Measurements from ENCODE around the gene AMER3. TPM values are rescaled to one million over a fixed set of nuclear protein-coding genes. Genes with fewer than 3 reads are reported as not detected.
"Not testable (repeated sequence)": the region's sequence is repeated elsewhere in the genome, so short reads cannot be mapped to it uniquely, and the experiment has no call there.

AMER3 gene
- total and polyA plus RNA-seq, 10 donors: not detected

DNA sequence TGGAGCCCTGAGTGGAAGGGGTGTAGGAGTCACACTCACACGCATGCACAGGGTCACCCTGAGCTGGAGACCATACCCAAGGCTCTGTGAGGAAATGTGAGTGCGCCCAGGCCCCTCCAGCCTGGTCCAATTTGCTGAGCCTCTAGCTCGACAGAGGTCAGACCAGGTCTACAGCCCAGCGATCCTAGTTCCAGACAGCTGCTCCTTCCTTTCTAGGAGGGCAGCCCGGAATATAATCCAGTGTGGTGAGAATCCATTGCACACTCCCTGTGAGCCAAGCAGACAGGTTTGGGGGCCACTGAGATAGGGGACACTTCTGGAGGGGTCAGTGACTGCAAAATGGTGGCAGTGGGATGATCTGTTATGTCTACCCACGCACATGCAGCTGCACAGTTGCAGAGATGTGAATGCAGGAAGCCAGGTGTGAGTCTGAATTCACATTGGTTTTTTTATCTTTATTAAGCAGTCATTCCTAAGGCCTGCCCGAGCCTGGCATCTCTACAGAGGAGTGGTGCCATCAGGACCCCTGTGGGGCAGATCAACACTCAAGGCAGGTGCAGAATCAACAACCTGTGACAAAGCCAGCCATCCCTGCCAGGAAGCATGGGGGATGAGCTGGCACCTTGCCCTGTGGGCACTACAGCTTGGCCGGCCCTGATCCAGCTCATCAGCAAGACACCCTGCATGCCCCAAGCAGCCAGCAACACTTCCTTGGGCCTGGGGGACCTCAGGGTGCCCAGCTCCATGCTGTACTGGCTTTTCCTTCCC lies 26.6 kb upstream of the AMER3 start, which contains the start of gene GPR148:
TSS of gene GPR148 (plus strand) at position 522 of the 768 bp plus-strand sequence. CDS start at position 604, 82 bp downstream.
- TF ChIP-seq CTCF (IDR thresholded peaks at IDR 0.05 in 8 of 11, conservative IDR thresholded peaks at IDR 0.05 in 3 of 11) (no peak), POLR2AphosphoS5 (IDR thresholded peaks at IDR 0.05) (no peak), POLR2A (IDR thresholded peaks at IDR 0.05) (no peak)
- Histone ChIP-seq H3K9me3 (no peaks in the 10 kb centered on the region), H3K4me3 (peak within 1 kb of the TSS in 7 of 8 donors; percentile 40 to 74 (median 44)), H3K36me3 (no peaks in the 10 kb centered on the region), H3K27ac (peak within 1 kb of the TSS in 6 of 8 donors; percentile 57 to 86 (median 76)), H3K27me3 (replicated peaks in 1 of 7) (peaks cover 0 to 29% (median 8%) of the 10 kb centered on the region in 7 donors), H3K4me1 (peaks cover 9 to 24% (median 21%) of the 10 kb centered on the region in 6 donors)
- intact Hi-C loops (cut with DNase I; ENCODE audit: low total_unique reads): no loop called here
- WGBS, 5 donors: 69 to 87% (median 76%) methylated on average over 4 to 8 of the region's 8 CpGs
- DNase-seq: peak; percentile 68

DNA sequence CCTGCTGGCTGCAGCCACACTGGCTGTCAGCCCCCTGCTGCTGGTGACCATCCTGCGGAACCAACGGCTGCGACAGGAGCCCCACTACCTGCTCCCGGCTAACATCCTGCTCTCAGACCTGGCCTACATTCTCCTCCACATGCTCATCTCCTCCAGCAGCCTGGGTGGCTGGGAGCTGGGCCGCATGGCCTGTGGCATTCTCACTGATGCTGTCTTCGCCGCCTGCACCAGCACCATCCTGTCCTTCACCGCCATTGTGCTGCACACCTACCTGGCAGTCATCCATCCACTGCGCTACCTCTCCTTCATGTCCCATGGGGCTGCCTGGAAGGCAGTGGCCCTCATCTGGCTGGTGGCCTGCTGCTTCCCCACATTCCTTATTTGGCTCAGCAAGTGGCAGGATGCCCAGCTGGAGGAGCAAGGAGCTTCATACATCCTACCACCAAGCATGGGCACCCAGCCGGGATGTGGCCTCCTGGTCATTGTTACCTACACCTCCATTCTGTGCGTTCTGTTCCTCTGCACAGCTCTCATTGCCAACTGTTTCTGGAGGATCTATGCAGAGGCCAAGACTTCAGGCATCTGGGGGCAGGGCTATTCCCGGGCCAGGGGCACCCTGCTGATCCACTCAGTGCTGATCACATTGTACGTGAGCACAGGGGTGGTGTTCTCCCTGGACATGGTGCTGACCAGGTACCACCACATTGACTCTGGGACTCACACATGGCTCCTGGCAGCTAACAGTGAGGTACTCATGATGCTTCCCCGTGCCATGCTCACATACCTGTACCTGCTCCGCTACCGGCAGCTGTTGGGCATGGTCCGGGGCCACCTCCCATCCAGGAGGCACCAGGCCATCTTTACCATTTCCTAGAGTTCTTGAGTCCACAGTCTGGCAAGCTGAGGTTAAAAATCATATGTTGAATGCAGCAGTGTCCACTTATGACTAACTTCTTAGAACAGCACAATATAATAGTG lies 25.7 kb upstream of the AMER3 start:
- no peak for TF ChIP-seq CTCF (IDR thresholded peaks at IDR 0.05 in 8 of 11, conservative IDR thresholded peaks at IDR 0.05 in 3 of 11)
- TF ChIP-seq POLR2A (IDR thresholded peaks at IDR 0.05): no peak
- no peak for TF ChIP-seq POLR2AphosphoS5 (IDR thresholded peaks at IDR 0.05)
- peak; percentile 75 for DNase-seq
- Histone ChIP-seq H3K36me3 (no peaks in the 10 kb centered on the region), H3K9me3 (peaks cover 0 to 4% (median 0%) of the 10 kb centered on the region in 8 donors), H3K4me3 (no peak overlapping the region), H3K4me1 (peaks cover 9 to 24% (median 21%) of the 10 kb centered on the region in 6 donors), H3K27me3 (replicated peaks in 1 of 7) (peaks cover 0 to 29% (median 8%) of the 10 kb centered on the region in 7 donors), H3K27ac (no peak overlapping the region)
- intact Hi-C loops (cut with DNase I; ENCODE audit: low total_unique reads): no loop called here
- 93 to 96% (median 94%) methylated on average over 15 to 17 of the region's 17 CpGs for WGBS, 5 donors

DNA sequence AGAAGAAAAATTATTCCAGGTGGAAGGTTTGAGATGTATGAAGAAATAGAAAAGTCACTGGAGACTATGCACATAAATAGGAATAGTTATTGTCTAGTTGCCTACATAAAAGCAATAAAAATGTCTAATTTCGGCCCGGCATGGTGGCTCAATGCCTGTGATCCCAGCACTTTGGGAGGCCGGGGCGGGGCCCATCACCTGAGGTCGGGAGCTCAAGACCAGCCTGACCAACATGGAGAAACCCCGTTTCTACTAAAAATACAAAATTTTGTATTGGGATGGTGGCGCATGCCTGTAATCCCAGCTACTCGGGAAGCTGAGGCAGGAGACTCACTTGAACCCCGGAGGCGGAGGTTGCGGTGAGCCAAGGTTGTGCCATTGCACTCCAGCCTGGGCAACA lies 23.1 kb upstream of the AMER3 start:
- Histone ChIP-seq H3K4me1 (peaks cover 0 to 12% (median 10%) of the 10 kb centered on the region in 6 donors), H3K27me3 (replicated peaks in 1 of 7) (peaks cover 0 to 12% (median 0%) of the 10 kb centered on the region in 7 donors), H3K9me3 (peaks cover 0 to 13% (median 9%) of the 10 kb centered on the region in 8 donors)
- H3K27ac ChIP-seq; DNase-seq; H3K4me3 ChIP-seq; intact Hi-C loops (cut with DNase I; ENCODE audit: low total_unique reads); H3K36me3 ChIP-seq: not testable (repeated sequence)
- WGBS, 5 donors: 91 to 95% (median 92%) methylated on average over 11 of the region's 11 CpGs

DNA sequence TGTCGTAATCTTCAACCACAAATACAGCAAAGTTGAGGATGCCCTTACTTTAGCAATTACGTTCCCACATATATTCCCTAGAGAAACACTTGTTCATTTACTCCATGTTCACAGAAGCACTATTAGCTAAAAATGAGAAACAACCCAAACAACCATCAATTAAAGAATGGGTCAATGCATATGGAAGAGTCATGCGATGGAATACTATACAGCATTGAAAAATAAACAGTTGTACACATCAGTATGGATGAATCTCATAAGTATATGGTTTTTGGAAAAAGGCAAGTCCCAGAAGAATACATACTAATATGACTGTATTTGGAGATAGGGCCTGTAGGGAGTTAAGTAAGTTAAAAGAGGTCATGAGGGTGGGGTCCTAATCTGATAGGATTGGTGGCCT lies 20.1 kb upstream of the AMER3 start:
- intact Hi-C loops (cut with DNase I; ENCODE audit: low total_unique reads): no loop called here
- 91 to 98% (median 94%) methylated on average over 3 of the region's 3 CpGs for WGBS, 5 donors
- TF ChIP-seq POLR2AphosphoS5 (IDR thresholded peaks at IDR 0.05): no peak

More for the DNA sequence above, 20.1 kb upstream of the AMER3 start:
- peaks cover 0 to 13% (median 9%) of the 10 kb centered on the region in 8 donors for H3K9me3 ChIP-seq
- H3K27me3 ChIP-seq (replicated peaks in 1 of 7): peaks cover 0 to 24% (median 0%) of the 10 kb centered on the region in 7 donors
- no peak for DNase-seq
- no peaks in the 10 kb centered on the region for H3K4me1 ChIP-seq
- H3K36me3 ChIP-seq: no peaks in the 10 kb centered on the region
- no peak overlapping the region for H3K27ac ChIP-seq
- no peak overlapping the region for H3K4me3 ChIP-seq
